SIG-M5 treated with dmso at 0.1 percent for 504 hours (cell line): ENCODE measurements around the gene ZNF75A.

Experiments
- DNase-seq: peaks from one replicate; lab custom pipeline; 2025; ENCODE audit not compliant: unreplicated experiment; lab: John Stamatoyannopoulos, UW

ZNF75A gene

DNA sequence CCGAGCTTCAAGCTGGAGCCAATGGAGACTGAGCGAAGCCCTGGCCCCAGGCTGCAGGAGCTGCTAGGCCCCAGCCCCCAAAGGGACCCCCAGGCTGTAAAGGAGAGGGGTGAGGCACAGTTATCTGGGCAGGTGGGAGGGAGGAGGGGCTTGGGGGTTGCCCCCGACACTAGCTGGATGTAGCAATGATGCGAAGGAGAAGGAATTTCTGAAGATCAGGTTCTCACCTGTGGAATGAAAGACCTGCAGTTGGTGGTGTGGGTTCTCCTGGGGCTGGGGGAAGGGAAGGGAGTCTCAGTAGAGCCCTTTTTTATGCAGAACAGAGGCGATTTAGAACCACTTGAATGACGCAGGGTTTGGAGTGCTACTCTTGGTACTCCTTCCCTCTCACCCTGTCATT is 20.2 kb upstream of the ZNF75A start:
- no peak for DNase-seq

DNA sequence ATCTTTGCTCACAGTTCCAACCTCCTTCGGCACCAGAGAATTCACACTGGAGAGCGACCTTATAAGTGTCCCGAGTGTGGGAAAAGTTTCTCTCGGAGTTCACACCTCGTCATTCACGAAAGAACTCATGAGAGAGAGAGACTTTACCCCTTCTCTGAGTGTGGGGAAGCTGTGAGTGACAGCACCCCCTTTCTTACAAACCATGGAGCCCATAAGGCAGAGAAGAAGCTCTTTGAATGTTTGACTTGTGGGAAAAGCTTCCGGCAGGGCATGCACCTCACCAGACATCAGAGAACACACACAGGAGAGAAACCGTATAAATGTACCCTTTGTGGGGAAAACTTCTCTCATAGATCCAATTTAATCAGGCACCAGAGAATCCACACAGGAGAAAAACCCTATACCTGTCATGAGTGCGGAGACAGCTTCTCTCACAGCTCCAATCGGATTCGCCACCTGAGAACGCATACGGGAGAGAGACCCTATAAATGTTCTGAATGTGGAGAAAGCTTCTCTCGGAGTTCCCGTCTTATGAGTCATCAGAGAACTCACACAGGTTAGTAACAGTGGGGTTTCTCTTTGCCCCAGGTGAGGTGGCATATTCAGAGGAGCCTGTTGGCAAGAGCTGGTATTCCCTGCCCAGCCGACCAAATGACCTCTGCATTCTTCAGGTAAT is 15.2 kb upstream of the ZNF75A start:
- no peak for DNase-seq

DNA sequence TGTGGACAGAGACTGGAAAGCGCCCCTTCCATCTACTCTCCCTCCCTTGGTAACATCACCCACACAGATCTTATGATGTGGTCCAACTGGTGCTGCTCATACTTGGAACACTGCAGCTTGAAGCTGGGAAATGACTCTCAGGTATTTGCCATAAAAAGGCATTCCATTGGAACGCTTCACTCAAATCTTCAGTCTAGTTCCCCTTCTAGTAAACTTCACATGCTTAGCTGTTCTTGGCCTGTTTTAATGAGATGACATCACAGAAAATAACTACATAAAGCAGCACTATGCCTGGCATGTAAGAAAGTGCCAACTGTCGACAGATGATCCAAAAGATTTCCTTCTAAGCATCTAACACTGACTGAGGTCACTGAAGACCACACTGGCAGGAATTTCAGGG is 12.7 kb upstream of the ZNF75A start:
- no peak for DNase-seq

DNA sequence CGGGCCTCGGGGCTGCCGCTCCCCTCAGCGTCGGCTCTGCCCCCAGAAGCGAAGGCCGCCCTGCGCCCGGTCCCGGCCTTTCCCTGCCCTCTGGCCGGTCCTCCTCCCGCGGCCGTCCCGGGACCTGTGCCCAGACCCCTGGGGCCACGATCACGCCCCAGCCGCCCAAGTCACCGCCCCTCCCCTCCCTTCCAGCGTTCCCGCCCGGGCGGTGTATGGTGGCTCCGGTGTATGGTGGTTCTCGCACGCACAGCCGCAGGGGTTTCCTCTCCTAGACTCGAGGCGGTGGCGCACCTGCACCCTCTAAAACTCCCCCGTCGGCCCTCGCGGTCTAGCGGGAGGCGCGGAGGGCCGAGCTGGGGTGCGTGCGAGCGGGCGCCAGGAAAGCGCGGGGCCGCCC is 10.1 kb upstream of the ZNF75A start:
- no peak for DNase-seq

DNA sequence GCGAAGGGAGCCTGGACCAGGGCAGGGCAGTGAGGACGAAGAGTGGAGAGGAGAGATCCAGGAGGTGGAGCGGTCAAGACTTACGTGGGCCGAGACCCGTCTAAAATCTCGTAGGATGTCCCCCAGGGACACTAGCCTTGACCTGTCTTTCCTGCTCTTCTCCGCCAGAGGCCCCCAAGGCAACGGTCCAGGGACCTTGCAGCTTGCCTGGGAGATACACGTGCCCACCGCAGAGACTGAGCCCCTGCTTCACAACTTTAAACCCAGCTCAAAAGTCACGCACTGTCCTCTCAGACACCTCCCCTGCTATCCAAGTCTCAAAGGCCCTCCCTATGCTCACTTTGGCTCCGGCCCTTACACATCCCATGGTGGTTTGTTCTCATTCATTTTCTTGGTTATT is 9.5 kb upstream of the ZNF75A start:
- DNase-seq, result no peak

DNA sequence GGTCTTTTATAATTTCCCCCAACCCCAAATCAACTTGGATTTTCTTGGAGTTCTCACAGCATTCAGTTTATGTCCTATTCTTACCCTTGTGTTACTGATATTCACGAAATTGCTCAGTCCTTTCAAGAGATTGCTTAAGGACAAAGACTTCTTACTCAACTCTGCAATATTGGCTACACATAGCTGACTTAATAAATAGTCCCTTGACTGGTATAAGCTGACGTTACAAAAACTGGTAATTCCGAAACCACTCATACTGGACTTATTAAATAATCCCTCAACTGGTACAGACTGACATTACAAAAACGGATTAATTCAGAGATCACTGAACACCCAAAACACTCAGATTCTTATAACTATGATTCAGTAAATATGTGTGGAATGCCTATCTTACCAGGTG is 927 bp upstream of the ZNF75A start:
- no peak for DNase-seq

DNA sequence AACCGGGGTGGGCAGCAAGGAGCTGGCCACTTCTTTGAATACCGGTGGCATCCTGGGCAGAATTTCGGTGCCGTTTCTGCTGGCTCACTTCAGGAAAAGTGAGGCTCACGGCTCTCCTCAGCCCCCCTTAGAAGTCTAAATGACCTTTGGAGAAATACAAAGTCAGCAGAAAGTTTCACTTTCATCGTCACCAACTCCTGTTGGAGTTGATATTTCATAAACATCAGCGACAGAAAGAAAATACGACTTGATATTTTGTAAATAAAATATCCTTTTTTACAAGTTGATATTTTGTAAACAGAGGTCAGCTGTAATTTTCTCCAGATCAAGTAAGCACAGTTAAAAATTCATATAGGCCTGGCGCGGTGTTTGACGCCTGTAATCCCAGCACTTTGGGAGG is 781 bp downstream of the ZNF75A start:
- DNase-seq, result no peak

DNA sequence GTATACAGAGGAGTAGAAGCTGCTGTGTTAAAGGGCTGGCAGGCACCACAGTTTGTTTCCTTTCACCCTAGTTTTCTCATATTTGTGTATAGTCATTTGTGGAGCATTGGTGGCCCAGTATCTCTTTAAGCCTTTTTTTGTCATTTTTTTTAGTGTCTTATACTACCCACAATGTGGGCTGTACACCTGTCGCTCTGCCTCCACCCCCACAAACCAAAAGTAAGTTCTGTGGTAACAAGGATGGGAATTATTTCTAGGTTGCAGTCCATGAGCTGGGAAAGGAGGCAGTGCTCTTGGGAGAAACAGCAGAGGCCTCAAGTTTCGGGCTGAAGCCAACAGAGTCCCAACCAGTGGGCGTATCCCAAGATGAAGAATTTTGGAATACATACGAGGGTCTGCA is 6.2 kb downstream of the ZNF75A start:
- DNase-seq, result no peak

DNA sequence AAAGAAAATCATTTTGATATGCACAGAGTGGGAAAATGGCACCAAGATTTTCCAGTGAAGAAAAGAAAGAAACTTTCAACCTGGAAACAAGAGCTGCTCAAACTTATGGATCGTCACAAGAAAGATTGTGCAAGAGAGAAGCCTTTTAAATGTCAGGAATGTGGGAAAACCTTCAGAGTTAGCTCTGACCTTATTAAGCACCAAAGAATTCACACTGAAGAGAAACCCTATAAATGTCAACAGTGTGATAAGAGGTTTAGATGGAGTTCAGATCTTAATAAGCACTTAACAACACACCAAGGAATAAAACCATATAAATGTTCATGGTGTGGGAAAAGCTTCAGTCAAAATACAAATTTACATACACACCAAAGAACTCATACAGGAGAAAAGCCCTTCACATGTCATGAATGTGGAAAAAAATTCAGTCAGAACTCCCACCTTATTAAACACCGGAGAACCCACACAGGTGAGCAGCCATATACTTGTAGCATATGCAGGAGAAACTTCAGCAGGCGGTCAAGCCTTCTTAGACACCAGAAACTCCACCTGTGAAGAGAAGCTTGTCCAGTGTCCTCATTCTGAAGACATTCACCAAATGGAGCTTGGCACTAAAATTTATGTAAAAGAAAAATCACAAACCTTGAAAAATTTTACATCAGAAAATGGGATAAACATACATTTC is 12.2 kb downstream of the ZNF75A start:
- DNase-seq, result no peak

DNA sequence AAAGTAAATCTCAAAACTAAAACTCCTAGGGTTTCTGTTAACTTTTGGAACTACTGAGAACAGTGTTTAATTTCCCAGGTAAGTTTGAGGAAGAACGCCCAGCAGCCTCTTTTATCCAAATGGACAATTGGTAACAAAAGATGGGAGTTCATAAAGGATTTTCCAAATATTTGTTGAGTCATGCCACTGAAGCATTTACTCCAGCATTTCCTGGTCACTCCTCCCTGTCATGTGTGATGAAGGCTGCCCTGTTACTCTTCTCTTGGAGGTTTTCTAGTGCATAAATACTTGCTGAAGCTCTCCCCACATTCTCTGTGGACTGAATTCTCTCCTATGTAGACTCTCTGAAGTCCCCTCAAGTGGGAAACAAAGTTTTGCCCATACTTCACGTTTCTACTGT is 16.5 kb downstream of the ZNF75A start:
- DNase-seq, result no peak

DNA sequence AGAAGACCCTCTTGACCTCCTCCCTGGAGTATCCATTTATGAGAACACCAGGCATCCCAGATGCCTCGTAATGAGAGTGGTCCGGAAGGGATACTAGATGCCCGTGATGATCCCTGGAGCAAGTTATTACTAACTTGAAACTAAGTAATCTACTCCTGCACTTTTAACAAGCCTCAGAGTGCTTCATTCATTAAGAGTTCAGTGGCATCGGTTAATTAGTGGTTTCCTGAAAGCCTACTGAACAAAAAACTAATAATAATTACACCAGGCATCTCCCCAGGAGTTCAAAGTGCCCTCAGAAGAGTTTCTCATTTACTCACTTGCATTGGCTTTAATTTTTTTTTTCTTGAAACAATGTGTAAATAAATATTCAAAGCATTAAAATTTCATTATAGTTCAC is 22.2 kb downstream of the ZNF75A start:
- no peak for DNase-seq

DNA sequence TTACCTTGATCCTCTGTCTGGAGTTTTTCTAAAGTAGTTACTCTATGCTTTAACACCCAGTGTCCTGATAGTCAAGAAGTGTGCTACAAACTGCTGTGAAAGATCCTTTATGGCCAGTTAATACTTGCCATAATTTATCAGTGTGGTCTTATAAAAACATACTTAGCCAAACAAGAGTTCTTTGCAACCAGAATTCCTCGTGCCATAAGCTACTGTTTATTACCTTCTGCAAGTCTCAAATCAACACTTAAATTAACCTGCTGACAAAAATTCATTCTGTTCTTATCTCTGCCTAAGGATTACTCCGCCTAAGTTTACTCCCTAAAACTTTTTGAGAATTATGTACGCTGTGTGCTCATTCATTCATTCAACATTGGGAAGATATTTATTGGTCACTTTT is 22.8 kb downstream of the ZNF75A start:
- no peak for DNase-seq

DNA sequence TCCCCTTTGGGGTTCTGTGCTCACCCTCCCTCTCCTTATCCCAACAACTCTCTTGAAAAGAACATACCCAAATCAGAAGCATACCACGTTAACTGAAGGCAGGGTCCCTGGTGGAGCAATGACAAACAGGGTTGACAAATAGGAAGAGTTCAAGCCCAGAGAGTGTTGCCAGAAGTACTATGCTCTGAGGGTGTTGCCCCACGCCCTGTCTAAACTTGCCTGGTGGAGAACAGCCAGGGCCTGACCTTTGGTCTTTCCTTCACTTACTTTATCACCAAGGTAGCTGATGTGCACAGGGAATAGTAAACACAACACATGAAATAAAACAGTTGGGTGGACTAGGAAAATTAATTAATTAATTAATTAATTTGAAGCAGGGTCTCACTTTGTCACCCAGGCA is 23.3 kb downstream of the ZNF75A start:
- no peak for DNase-seq

DNA sequence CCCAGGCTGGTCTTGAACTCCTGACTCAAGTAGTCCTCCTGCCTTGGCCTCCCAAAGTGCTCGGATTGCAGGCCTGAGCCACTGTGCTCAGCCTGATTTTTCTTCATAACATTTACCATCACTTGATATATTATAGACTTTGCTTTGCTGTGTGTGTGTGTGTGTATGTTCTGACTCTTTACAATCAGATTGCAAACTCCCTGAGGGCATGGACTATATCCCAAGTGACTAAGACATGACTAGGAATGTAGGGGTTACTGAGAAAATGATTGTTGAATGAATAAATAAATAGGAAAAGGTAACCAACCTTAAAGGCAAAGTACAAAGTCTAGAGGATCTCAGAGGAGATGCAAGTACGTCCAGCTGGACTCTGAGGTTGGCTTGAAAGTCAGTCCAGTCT is 40.7 kb downstream of the ZNF75A start:
- no peak for DNase-seq

DNA sequence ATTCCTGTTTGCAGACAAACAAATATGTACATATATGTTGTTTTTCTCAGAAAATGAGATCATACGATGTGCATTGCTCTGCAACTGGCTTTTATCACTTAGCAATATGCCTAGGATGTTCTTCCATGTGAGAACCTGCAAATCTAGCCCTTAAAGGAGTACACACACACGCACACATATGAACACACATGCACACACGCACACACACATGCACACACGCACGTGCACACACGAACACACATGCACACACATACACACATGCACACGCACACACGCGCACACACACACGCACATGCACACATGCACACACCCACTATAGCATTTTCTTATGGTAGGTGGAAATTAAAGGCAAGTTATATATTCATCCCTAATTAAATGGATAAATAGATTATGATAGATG is 42.3 kb downstream of the ZNF75A start:
- no peak for DNase-seq

DNA sequence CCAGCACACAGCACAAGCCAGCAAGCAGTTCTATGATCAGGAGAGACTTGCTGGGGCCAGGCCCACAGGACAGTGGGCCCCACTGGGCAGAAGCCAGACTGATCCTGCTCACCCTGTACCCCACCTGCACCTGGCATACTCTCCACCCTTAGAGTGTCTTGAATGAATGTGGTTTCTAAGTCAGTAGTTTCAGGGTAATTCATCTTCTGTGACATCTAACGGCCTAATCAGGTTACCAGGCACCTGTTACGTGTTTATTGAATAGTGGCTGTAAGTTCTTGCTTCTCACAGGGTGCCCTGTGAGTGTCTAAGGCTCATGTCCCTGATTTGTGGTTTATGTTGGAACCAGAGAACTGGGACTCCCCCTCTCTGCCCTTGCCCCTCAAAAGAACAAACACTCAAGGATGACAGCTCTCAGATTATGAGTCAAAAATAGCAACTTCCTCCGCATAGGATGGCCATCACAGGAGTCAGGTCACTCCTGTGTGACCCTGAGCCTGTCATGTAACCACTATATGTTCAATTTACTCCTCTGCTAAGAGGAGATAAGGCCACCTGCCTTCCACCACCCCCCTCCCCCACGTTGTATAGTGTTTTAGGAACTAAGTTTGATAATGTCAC is 43.4 kb downstream of the ZNF75A start:
- DNase-seq, result no peak

DNA sequence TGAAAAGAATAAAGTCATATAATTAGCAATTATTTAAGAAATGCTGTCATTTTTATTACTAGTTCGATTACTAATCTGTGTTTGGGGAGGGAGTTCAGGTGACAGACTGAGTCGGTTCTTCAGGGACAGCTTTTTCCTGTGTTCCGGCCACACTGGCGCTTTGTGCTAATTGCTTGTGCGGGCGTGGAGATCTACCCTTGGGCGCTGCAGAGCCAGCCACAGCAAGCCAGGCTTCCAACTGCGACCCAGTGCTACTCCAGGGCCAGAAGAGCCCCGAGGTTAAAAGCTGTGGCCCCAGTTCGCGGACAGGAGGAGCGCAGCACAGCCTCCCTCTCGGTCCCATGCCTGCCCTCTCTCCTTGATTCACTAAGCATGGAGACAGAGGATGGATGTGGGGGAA is 43.9 kb downstream of the ZNF75A start:
- no peak for DNase-seq

DNA sequence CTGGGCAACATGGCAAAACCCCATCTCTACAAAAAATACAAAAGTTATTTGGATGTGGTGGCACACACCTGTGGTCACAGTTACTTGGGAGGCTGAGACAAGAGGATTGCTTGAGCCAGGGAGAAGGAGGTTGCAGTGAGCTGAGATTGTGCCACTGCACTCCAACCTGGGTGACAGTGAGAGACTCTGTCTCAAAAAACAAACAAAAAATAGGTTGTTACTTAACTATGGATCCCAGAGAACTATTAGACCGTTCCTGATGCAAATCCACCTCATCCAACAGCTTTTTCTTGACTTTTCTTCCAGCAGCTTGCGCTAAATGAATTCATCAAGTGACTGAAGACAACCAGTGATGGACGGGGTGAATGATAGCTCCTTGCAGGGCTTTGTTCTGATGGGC is 50.3 kb downstream of the ZNF75A start, which contains the start of gene OR2C1:
Gene OR2C1, plus strand, starts transcription at position 301 of the 400 bp plus-strand sequence. Its CDS starts 52 bp downstream, at position 353.
- DNase-seq, result no peak

DNA sequence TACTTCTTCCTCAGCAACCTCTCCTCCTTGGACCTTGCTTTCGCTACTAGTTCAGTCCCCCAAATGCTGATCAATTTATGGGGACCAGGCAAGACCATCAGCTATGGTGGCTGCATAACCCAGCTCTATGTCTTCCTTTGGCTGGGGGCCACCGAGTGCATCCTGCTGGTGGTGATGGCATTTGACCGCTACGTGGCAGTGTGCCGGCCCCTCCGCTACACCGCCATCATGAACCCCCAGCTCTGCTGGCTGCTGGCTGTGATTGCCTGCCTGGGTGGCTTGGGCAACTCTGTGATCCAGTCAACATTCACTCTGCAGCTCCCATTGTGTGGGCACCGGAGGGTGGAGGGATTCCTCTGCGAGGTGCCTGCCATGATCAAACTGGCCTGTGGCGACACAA is 50.8 kb downstream of the ZNF75A start:
- no peak for DNase-seq

DNA sequence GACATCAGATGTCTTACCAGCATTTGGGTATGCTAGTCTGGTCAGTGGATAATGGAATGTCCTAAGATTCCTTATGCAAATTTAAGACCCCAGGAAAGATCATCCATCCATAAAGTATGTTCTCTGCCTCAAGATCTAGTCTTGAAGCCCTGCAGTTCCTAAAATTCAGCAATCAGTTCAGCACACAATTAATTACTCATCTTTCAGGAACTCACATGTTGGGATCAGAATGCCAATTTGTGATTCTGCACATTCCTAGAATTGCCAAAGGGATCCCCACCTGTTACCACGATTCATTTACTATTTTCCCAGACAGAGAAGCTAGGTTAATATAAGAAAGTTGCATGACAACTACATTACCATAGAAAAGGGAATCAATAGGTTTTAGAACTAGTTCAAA is 53.6 kb downstream of the ZNF75A start:
- no peak for DNase-seq

DNA sequence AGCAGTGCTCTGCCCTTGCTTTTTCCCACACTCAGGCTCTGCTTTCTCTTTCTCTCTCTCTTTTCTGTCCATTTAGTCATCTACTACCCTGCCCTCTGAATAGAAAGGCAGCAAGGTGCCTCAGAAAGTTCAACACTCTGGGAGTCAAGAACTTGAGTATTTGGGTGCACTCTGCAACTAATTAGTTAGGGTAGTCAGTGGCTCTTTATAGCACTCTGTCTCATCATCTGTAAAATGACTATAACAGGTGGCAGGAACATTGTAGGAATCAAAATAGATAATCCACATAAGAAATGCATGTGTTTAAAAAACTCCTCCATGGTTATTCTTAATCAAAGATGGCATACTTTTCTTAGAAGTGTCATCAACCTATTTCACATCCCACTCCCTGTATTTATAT is 57.6 kb downstream of the ZNF75A start:
- no peak for DNase-seq

DNA sequence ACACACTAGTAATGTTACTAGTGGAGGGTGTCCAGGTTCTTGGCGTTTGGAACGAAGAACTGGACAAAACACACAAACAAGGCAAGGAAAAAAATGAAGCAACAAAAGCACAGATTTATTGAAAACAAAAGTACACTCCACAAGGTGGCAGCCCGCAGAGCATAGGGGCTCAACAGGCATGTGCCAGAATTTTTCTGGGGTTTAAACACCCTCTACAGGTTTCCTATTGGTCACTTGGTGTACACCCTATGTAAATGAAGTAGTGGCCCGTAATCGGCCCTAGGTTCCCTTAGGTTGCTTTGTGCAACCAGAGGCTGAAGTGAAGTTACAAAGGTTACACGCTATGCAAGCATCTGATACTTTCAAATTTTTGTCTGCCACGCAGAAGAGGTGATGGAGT is 58.5 kb downstream of the ZNF75A start:
- DNase-seq, result no peak
